H1 (cell line): ENCODE data around the gene SPATA16. TPM values are rescaled to one million over a fixed set of nuclear protein-coding genes. Genes with fewer than 3 reads are reported as not detected.

ENCODE experiments used
- CTCF ChIA-PET: fragments of 300-600 bp; sonication (Branson Sonifier 250); formaldehyde crosslinking; loops from one replicate; lab custom pipeline; 2021; ENCODE audit not compliant: partially characterized antibody; lab: Charles Lee
- POLR2A ChIA-PET: fragments of 300-600 bp; sonication (Branson Sonifier 250); formaldehyde crosslinking; loops from one replicate; lab custom pipeline; 2021; ENCODE audit warnings: inconsistent platforms; ENCODE audit not compliant: partially characterized antibody; lab: Charles Lee
- DNase-seq, 2 experiments: peaks; one replicate each; pipeline versions ENCODE4 v3.0.0 to v3.0.0-alpha.2; 2010 to 2022; ENCODE audit warnings: low spot score in 2 of 2, low read depth in 1 of 2, mixed read lengths in 1 of 2
- FAIRE-seq: peaks from 2 replicates; lab custom pipeline; 2011; peaks lifted over from hg19 to GRCh38; lab: Jason Lieb, UNC
- H2AFZ ChIP-seq: 2 replicates; pipeline ENCODE4 v1.8.1; 2012; ENCODE audit warnings: low read length, inconsistent platforms
- H2AK5ac ChIP-seq: 2 replicates; pipeline ENCODE4 v1.6.1; 2013; ENCODE audit warnings: low read depth, low read length
- H2BK120ac ChIP-seq: replicated peaks from 2 replicates; pipeline ENCODE3; 2013; ENCODE audit warnings: low read depth, low read length, inconsistent platforms
- H2BK12ac ChIP-seq: 2 replicates; pipeline ENCODE4 v1.6.1; 2013; ENCODE audit warnings: low read depth, low read length
- H2BK15ac ChIP-seq: 2 replicates; pipeline ENCODE4 v1.6.1; 2013; ENCODE audit warnings: low read length
- H2BK20ac ChIP-seq: 2 replicates; pipeline ENCODE4 v1.6.1; 2013; ENCODE audit warnings: low read length
- H2BK5ac ChIP-seq: 2 replicates; pipeline ENCODE4 v1.6.1; 2013; ENCODE audit warnings: low read depth, low read length
- H3K14ac ChIP-seq: 2 replicates; pipeline ENCODE4 v1.6.1; 2013; ENCODE audit warnings: inconsistent platforms; ENCODE audit not compliant: insufficient read length
- H3K18ac ChIP-seq: 2 replicates; pipeline ENCODE4 v1.6.1; 2013; ENCODE audit warnings: low read length; ENCODE audit errors: extremely low read depth
- H3K23ac ChIP-seq: 2 replicates; pipeline ENCODE4 v1.6.1; 2013; ENCODE audit warnings: inconsistent platforms; ENCODE audit not compliant: insufficient read length
- H3K23me2 ChIP-seq: 2 replicates; pipeline ENCODE4 v1.6.1; 2013; ENCODE audit warnings: low read depth, low read length
- H3K27ac ChIP-seq: 2 replicates; pipeline ENCODE4 v1.6.1; 2011; ENCODE audit warnings: low read depth, low read length, inconsistent platforms
- H3K27me3 ChIP-seq, 4 experiments: replicated peaks in 1 of 4; 1 replicate in 1 of 4; 2 replicates in 3 of 4; pipeline versions ENCODE4 v1.6.1 to v1.8.1; 2011 to 2013; ENCODE audit warnings: low read length in 3 of 4, mild to moderate bottlenecking in 3 of 4, inconsistent platforms in 2 of 4, mixed read lengths in 2 of 4, moderate library complexity in 1 of 4; ENCODE audit not compliant: control insufficient read depth in 3 of 4, insufficient read depth in 3 of 4; ENCODE audit errors: extremely low read depth in 1 of 4
- H3K36me3 ChIP-seq, 4 experiments: 2 replicates each; pipeline versions ENCODE4 v1.6.1 to v1.8.1; 2011 to 2013; ENCODE audit warnings: mild to moderate bottlenecking in 4 of 4, low read length in 3 of 4, moderate library complexity in 2 of 4, control low read depth in 1 of 4, inconsistent platforms in 1 of 4; ENCODE audit not compliant: insufficient read depth in 4 of 4, control insufficient read depth in 2 of 4
- H3K4ac ChIP-seq: replicated peaks from 2 replicates; pipeline ENCODE3; 2013; ENCODE audit warnings: low read length, low read depth, mixed read lengths, inconsistent platforms; ENCODE audit not compliant: insufficient read length
- H3K4me1 ChIP-seq, 4 experiments: replicated peaks in 1 of 4; 1 replicate in 1 of 4; 2 replicates in 3 of 4; pipeline versions ENCODE4 v1.6.1 to v1.8.1; 2011 to 2013; ENCODE audit warnings: low read length in 3 of 4, inconsistent platforms in 2 of 4, mixed read lengths in 1 of 4; ENCODE audit not compliant: insufficient read depth in 4 of 4, control insufficient read depth in 3 of 4
- H3K4me2 ChIP-seq, 2 experiments: 2 replicates each; pipeline versions ENCODE4 v1.6.1 to v1.8.1; 2011 to 2013; ENCODE audit warnings: low read depth in 2 of 2, low read length in 2 of 2, control low read depth in 1 of 2, inconsistent platforms in 1 of 2, mild to moderate bottlenecking in 1 of 2; ENCODE audit not compliant: insufficient read depth in 1 of 2
- H3K4me3 ChIP-seq, 4 experiments: fragments of 200-600, 300-600 bp in 1 of 4; sonication (generic), shearing (Covaris generic), sonication (Bioruptor Twin) in 1 of 4; 2 replicates each; pipeline versions ENCODE4 v1.5.1 to v1.8.1; 2011 to 2016; ENCODE audit warnings: low read length in 4 of 4, low read depth in 3 of 4, control low read depth in 2 of 4, inconsistent platforms in 2 of 4, mild to moderate bottlenecking in 2 of 4, mixed read lengths in 1 of 4, moderate library complexity in 1 of 4; ENCODE audit not compliant: insufficient read depth in 2 of 4; ENCODE audit errors: extremely low read depth in 1 of 4
- H3K56ac ChIP-seq: replicated peaks from 2 replicates; pipeline ENCODE3; 2013; ENCODE audit warnings: low read depth, mild to moderate bottlenecking, mixed read lengths, low read length, inconsistent platforms; ENCODE audit not compliant: insufficient read length
- H3K79me1 ChIP-seq: 2 replicates; pipeline ENCODE4 v1.6.1; 2013; ENCODE audit warnings: low read depth, low read length, control low read depth
- H3K79me2 ChIP-seq, 2 experiments: 2 replicates each; pipeline versions ENCODE4 v1.6.1 to v1.8.1; 2012 to 2013; ENCODE audit warnings: low read length in 2 of 2, mild to moderate bottlenecking in 2 of 2, inconsistent platforms in 1 of 2; ENCODE audit not compliant: insufficient read depth in 2 of 2, control insufficient read depth in 1 of 2
- H3K9ac ChIP-seq, 4 experiments: replicated peaks in 1 of 4; 1 replicate in 1 of 4; 2 replicates in 3 of 4; pipeline versions ENCODE4 v1.6.1 to v1.8.1; 2011 to 2013; ENCODE audit warnings: low read depth in 3 of 4, low read length in 3 of 4, control low read depth in 2 of 4, mild to moderate bottlenecking in 2 of 4, moderate library complexity in 2 of 4, inconsistent platforms in 1 of 4; ENCODE audit errors: extremely low read depth in 1 of 4
- H3K9me3 ChIP-seq, 2 experiments: 2 replicates each; pipeline versions ENCODE4 v1.6.1 to v1.8.1; 2012 to 2013; ENCODE audit warnings: mild to moderate bottlenecking in 2 of 2, moderate library complexity in 2 of 2, control low read depth in 1 of 2, inconsistent platforms in 1 of 2, low read depth in 1 of 2, low read length in 1 of 2, mixed read lengths in 1 of 2; ENCODE audit not compliant: insufficient read depth in 2 of 2
- H4K20me1 ChIP-seq, 2 experiments: replicated peaks in 1 of 2; 2 replicates each; pipeline versions ENCODE3 to v1.8.1; 2011 to 2013; ENCODE audit warnings: inconsistent platforms in 2 of 2, low read length in 2 of 2, mild to moderate bottlenecking in 1 of 2; ENCODE audit not compliant: insufficient read depth in 2 of 2, control insufficient read depth in 1 of 2
- H4K5ac ChIP-seq: 2 replicates; pipeline ENCODE4 v1.6.1; 2013; ENCODE audit warnings: low read length, low read depth, mixed read lengths, inconsistent platforms; ENCODE audit not compliant: insufficient read length
- H4K8ac ChIP-seq: 2 replicates; pipeline ENCODE4 v1.8.0; 2013; ENCODE audit warnings: mild to moderate bottlenecking, moderate library complexity, low read length, inconsistent platforms; ENCODE audit not compliant: insufficient read depth; ENCODE audit errors: extremely low read depth
- H4K91ac ChIP-seq: replicated peaks from 2 replicates; pipeline ENCODE3; 2013; ENCODE audit warnings: low read length, mixed read lengths, inconsistent platforms; ENCODE audit not compliant: insufficient read length
- CTBP2 ChIP-seq: IDR thresholded peaks from 2 replicates; pipeline ENCODE4 v1.7.0; 2011; ENCODE audit warnings: borderline replicate concordance, mild to moderate bottlenecking, moderate library complexity, mixed read lengths, low read length; ENCODE audit not compliant: insufficient read depth, insufficient read length
- WGBS, 2 experiments: shearing (Covaris generic) in 1 of 2; methylation state at CpG; one replicate each; pipeline versions ENCODE4 v1.1.6 to v1.1.7; 2013 to 2015; ENCODE audit warnings: low lambda C conversion rate in 2 of 2, mixed read lengths in 2 of 2, inconsistent platforms in 1 of 2, low coverage in 1 of 2, missing lambda C conversion rate in 1 of 2; ENCODE audit not compliant: insufficient replicate concordance in 2 of 2, insufficient coverage in 1 of 2, insufficient read length in 1 of 2; ENCODE audit errors: extremely low coverage in 1 of 2, missing lambda C conversion rate in 1 of 2; 5-methylcytosine and 5-hydroxymethylcytosine counted together
- polyA plus RNA-seq, 7 experiments: library from polyadenylated mRNA; depleted of rRNA in 3 of 7; stranded (reverse) in 5 of 7; unstranded in 2 of 7; fragments of >200 nt in 5 of 7; fragments of 200-250 nt in 2 of 7; gene quantifications; 1 replicate in 5 of 7; 2 replicates in 1 of 7; 4 replicates in 1 of 7; pipeline versions ENCODE4 v1.2.1 to v1.2.3, GENCODE V29; 2011 to 2013; ENCODE audit warnings: missing spikeins in 2 of 7, mixed read lengths in 2 of 7
- total RNA-seq: library from RNA; stranded (reverse); fragmentation: NEBNext Ultra II Directional; extraction: Animal tissue kit (Norgen Biotek cat#: 25700); gene quantifications from 2 replicates; pipeline ENCODE4 v1.2.1, GENCODE V29; 2021

Gene SPATA16
- total and polyA plus RNA-seq, 2 of the 8 experiments (the other 6 are each of a cell fraction or from before 2014, with no cell fraction given): 0.05 to 2.7 TPM

- Histone ChIP-seq H2AK5ac (no peak overlapping the region), H2AFZ (no peak overlapping the region), H3K9ac (no peak overlapping the region), H4K91ac (no peak overlapping the region), H2BK20ac (no peak overlapping the region), H3K23ac (no peak overlapping the region), H3K14ac (no peak overlapping the region), H3K9me3 (no peaks in the 10 kb centered on the region), H3K79me1 (no peaks in the 10 kb centered on the region), H3K4ac (no peak overlapping the region), H2BK15ac (no peak overlapping the region), H3K4me3 (no peak overlapping the region), H4K5ac (no peak overlapping the region), H3K56ac (no peak overlapping the region), H3K4me2 (no peak overlapping the region), H2BK5ac (no peak overlapping the region), H3K27ac (no peak overlapping the region), H4K20me1 (no peaks in the 10 kb centered on the region), H2BK120ac (no peak overlapping the region), H3K27me3 (no peaks in the 10 kb centered on the region), H3K4me1 (no peaks in the 10 kb centered on the region), H3K79me2 (no peaks in the 10 kb centered on the region), H4K8ac (no peak overlapping the region), H3K36me3 (no peaks in the 10 kb centered on the region), H3K23me2 (no peaks in the 10 kb centered on the region; the same call in 1 of the 2 replicates), H2BK12ac (no peak overlapping the region), H3K18ac (no peak overlapping the region)
- DNase-seq: no peak
- POLR2A ChIA-PET: no interaction called here
- WGBS, 2 experiments: 74% methylated on average over 2 of the region's 2 CpGs; no CpG with 5 or more reads in 1 of the 2 experiments
- no peak for FAIRE-seq
- CTCF ChIA-PET: interaction anchor here (0.5 to 0.6 kb wide), 2 partner anchors 14 kb away, joined by 3 to 4 read pairs; no protein-coding TSS in a partner anchor
- TF ChIP-seq CTBP2: no peak
Observed at GRCh38 chr3:172958565-172958964, 182.5 kb downstream of the SPATA16 start.
